RWPE2 (cell line): ENCODE measurements around the gene NID1.
A peak's percentile ranks its signal among the peaks of the same experiment; 100 is the strongest.
"Not testable (repeated sequence)": the region's sequence is repeated elsewhere in the genome, so short reads cannot be mapped to it uniquely, and the experiment has no call there.

Experiments
- ATAC-seq: fragments of 200-7000 bp; cut with Tn5 transposase; 3 replicates; pipeline ENCODE4 v1.9.1; 2021; ENCODE audit warnings: low read depth
- DNase-seq: peaks from one replicate; pipeline ENCODE4 v3.0.0-alpha.2; 2020; ENCODE audit warnings: low spot score
- H3K27ac ChIP-seq: fragments of 450-650 bp; 2 replicates; pipeline ENCODE4 v1.5.1; 2017; ENCODE audit warnings: mild to moderate bottlenecking; ENCODE audit not compliant: poor library complexity, severe bottlenecking
- H3K27me3 ChIP-seq: fragments of 250-450 bp; sonication (Bioruptor Pico); 2 replicates; pipeline ENCODE4 v1.5.1; 2021; ENCODE audit warnings: mild to moderate bottlenecking, moderate library complexity; ENCODE audit not compliant: insufficient read depth, poor library complexity, severe bottlenecking
- H3K36me3 ChIP-seq: fragments of 250-450 bp; sonication (Bioruptor Pico); 2 replicates; pipeline ENCODE4 v1.5.1; 2020; ENCODE audit warnings: low read depth, mild to moderate bottlenecking, moderate library complexity
- H3K4me1 ChIP-seq: fragments of 250-450 bp; sonication (Bioruptor Pico); 2 replicates; pipeline ENCODE4 v1.5.1; 2021; ENCODE audit warnings: mild to moderate bottlenecking, moderate library complexity; ENCODE audit not compliant: insufficient read depth, poor library complexity, severe bottlenecking
- H3K4me3 ChIP-seq: fragments of 250-450 bp; sonication (Bioruptor Pico); 2 replicates; pipeline ENCODE4 v1.5.1; 2021; ENCODE audit warnings: mild to moderate bottlenecking, moderate library complexity; ENCODE audit not compliant: severe bottlenecking
- H3K9me3 ChIP-seq: fragments of 250-450 bp; sonication (Bioruptor Pico); 2 replicates; pipeline ENCODE4 v1.5.1; 2021; ENCODE audit warnings: mild to moderate bottlenecking, moderate library complexity; ENCODE audit not compliant: severe bottlenecking
- TF ChIP-seq, protein P1 (sequence below): fragments of 450-650 bp; IDR thresholded peaks from one replicate; pipeline ENCODE4 v1.5.1; 2017; ENCODE audit warnings: mild to moderate bottlenecking, moderate library complexity; ENCODE audit not compliant: poor library complexity, severe bottlenecking

The NID1 gene

DNA sequence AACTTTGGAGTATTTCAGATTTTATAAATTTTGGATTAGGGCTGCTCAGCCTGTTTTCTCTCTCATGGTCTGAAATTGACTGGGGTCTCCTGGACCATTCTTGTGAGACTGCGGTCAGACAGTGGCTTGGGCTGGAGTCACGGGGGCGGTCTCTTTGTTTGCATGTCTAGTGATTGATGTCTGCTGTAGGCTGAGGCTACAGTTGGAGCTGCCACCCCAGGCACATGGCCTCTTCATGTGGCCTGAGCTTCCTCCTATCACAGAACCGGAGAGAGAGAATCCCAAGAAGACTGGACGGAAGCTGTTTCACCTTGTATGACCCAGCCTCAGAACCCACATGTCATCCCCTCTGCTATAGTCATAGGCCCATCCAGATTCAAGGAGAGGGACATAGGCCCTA is 96.1 kb downstream of the NID1 start:
- H3K4me3 ChIP-seq, result no peak overlapping the region
- no peaks in the 10 kb centered on the region for H3K27me3 ChIP-seq
- no peaks in the 10 kb centered on the region for H3K36me3 ChIP-seq
- DNase-seq (no peak), ATAC-seq (no peak)
- H3K4me1 ChIP-seq, result peaks cover 3% of the 10 kb centered on the region
- no peaks in the 10 kb centered on the region for H3K9me3 ChIP-seq
- TF ChIP-seq, protein P1, sequence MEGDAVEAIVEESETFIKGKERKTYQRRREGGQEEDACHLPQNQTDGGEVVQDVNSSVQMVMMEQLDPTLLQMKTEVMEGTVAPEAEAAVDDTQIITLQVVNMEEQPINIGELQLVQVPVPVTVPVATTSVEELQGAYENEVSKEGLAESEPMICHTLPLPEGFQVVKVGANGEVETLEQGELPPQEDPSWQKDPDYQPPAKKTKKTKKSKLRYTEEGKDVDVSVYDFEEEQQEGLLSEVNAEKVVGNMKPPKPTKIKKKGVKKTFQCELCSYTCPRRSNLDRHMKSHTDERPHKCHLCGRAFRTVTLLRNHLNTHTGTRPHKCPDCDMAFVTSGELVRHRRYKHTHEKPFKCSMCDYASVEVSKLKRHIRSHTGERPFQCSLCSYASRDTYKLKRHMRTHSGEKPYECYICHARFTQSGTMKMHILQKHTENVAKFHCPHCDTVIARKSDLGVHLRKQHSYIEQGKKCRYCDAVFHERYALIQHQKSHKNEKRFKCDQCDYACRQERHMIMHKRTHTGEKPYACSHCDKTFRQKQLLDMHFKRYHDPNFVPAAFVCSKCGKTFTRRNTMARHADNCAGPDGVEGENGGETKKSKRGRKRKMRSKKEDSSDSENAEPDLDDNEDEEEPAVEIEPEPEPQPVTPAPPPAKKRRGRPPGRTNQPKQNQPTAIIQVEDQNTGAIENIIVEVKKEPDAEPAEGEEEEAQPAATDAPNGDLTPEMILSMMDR, result no peak
- no peak overlapping the region for H3K27ac ChIP-seq

- not testable (repeated sequence) for ATAC-seq
Measured at GRCh38 chr1:235966134-235966533, 98.8 kb downstream of the NID1 start.

DNA sequence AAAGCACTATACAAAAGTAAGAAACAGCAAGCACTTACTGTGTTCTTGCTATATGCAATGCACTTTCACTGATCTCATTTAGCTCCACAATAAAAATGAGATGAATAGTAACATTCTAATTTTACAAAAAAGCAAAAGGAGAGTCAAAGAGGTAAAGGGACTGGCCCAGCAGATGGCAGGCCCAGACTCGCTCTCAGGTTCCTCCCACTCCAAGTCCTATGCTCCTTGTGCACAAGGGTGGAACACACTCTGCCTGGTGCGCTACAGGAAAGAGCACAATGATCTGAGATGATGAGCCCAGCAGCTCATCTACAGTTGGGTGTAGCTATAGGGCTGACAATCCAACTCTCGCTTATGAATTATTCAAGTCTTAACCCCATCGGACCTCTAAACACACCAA is 104.1 kb downstream of the NID1 start:
- peaks cover 5% of the 10 kb centered on the region for H3K4me1 ChIP-seq
- TF ChIP-seq, protein P1, result no peak
- H3K27ac ChIP-seq, result no peak overlapping the region
- no peaks in the 10 kb centered on the region for H3K27me3 ChIP-seq
- H3K4me3 ChIP-seq, result no peak overlapping the region
- no peak for DNase-seq
- H3K9me3 ChIP-seq, result no peaks in the 10 kb centered on the region
- H3K36me3 ChIP-seq, result no peaks in the 10 kb centered on the region
- ATAC-seq, result peak; percentile 61

More at GRCh38 chr1:235966134-235966533, 98.8 kb downstream of the NID1 start:
- not testable (repeated sequence) for H3K27ac ChIP-seq, H3K9me3 ChIP-seq, H3K36me3 ChIP-seq, H3K4me1 ChIP-seq, H3K27me3 ChIP-seq, DNase-seq, H3K4me3 ChIP-seq

- Histone ChIP-seq H3K27ac (no peak overlapping the region), H3K36me3 (no peaks in the 10 kb centered on the region), H3K9me3 (no peaks in the 10 kb centered on the region), H3K4me3 (no peak overlapping the region), H3K4me1 (peaks cover 5% of the 10 kb centered on the region), H3K27me3 (no peaks in the 10 kb centered on the region)
- no peak for DNase-seq
- TF ChIP-seq, protein P1, result no peak
- ATAC-seq, result no peak
Measured at GRCh38 chr1:235958021-235958420, 106.9 kb downstream of the NID1 start.

GRCh38 chr1:235955777-235956176 is 109.1 kb downstream of the NID1 start:
- Histone ChIP-seq H3K9me3 (no peaks in the 10 kb centered on the region), H3K36me3 (no peaks in the 10 kb centered on the region), H3K27ac (no peak overlapping the region), H3K4me3 (no peak overlapping the region), H3K27me3 (no peaks in the 10 kb centered on the region), H3K4me1 (peaks cover 2% of the 10 kb centered on the region)
- TF ChIP-seq, protein P1, result no peak
- ATAC-seq (no peak), DNase-seq (no peak)
